ENCODE results near the gene ROBO2. TPM values are rescaled to one million over a fixed set of nuclear protein-coding genes. Genes with fewer than 3 reads are reported as not detected.

ROBO2 gene
- total RNA-seq, 1 donor from 2014 or later, result 2.9 TPM

- Histone ChIP-seq H3K4me3 (no peak overlapping the region), H3K27me3 (no peaks in the 10 kb centered on the region), H3K36me3 (no peaks in the 10 kb centered on the region), H3K9me3 (no peaks in the 10 kb centered on the region), H3K27ac (no peak overlapping the region), H3K4me1 (no peaks in the 10 kb centered on the region)
- intact Hi-C loops (cut with DNase I), result no loop called here
- DNase-seq (ENCODE audit: low spot score in 2 of 2), result no peak
- TF ChIP-seq, protein P1, sequence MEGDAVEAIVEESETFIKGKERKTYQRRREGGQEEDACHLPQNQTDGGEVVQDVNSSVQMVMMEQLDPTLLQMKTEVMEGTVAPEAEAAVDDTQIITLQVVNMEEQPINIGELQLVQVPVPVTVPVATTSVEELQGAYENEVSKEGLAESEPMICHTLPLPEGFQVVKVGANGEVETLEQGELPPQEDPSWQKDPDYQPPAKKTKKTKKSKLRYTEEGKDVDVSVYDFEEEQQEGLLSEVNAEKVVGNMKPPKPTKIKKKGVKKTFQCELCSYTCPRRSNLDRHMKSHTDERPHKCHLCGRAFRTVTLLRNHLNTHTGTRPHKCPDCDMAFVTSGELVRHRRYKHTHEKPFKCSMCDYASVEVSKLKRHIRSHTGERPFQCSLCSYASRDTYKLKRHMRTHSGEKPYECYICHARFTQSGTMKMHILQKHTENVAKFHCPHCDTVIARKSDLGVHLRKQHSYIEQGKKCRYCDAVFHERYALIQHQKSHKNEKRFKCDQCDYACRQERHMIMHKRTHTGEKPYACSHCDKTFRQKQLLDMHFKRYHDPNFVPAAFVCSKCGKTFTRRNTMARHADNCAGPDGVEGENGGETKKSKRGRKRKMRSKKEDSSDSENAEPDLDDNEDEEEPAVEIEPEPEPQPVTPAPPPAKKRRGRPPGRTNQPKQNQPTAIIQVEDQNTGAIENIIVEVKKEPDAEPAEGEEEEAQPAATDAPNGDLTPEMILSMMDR (IDR thresholded peaks at IDR 0.05), result no peak
These were observed 323.0 kb downstream of the ROBO2 start for GRCh38 chr3:77362936-77363335.

DNA sequence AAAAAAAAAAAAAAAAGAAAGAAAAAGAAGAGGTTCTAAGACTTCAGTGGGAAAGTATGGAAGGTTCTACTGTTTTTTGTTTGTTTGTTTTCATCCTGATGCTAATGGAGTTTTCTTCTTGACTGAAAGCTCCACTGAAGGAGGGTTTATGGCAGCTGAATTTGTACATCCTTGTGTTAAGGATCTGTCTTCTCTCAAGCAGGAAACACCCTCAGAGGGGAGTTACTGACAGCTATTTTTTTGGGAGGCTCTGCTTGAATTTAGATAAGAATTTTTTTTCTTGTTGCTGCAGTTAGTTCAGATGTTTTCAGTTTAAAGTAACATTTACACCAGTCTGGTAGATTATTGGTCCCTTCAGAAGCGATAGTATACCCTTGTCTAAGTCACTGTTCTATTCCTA, 325.3 kb downstream of the ROBO2 start:
- no peak overlapping the region for H3K4me3 ChIP-seq
- no peaks in the 10 kb centered on the region for H3K27me3 ChIP-seq
- DNase-seq (ENCODE audit: low spot score in 2 of 2), result no peak
- no peaks in the 10 kb centered on the region for H3K36me3 ChIP-seq
- intact Hi-C loops (cut with DNase I), result no loop called here
- no peaks in the 10 kb centered on the region for H3K9me3 ChIP-seq
- no peaks in the 10 kb centered on the region for H3K4me1 ChIP-seq
- TF ChIP-seq, protein P1 (IDR thresholded peaks at IDR 0.05), result no peak
- H3K27ac ChIP-seq, result no peak overlapping the region

DNA sequence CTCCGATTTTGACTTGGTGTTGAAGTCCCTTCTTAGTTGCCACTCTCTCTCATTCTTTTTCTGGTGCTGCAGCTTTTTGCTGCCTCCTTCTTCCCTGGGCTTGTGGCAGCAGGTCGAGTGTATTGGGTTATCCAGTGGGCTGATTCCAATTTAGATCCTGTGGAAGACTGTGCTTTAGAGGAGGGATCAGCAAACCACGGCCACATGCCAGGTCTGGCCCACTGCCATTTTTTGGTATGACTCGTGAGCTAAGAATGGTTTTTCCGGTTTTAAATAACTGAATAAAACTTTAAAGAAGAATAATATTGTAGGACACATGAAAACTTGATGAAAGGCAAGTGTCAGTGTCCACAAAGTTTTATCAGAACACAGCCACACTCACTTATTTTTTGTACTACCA, 330.5 kb downstream of the ROBO2 start:
- TF ChIP-seq, protein P1 (IDR thresholded peaks at IDR 0.05), result no peak
- Histone ChIP-seq H3K4me3 (no peak overlapping the region), H3K36me3 (no peaks in the 10 kb centered on the region), H3K27ac (peak overlapping the region in 1 of 2 donors; percentile 18), H3K9me3 (no peaks in the 10 kb centered on the region), H3K27me3 (no peaks in the 10 kb centered on the region), H3K4me1 (peaks cover 0 to 2% of the 10 kb centered on the region in 2 donors)
- DNase-seq (ENCODE audit: low spot score in 2 of 2), result peak in 1 of 2 donors; percentile 72
- intact Hi-C loops (cut with DNase I), result loop anchor here (10.0 kb wide), 1 partner anchor 164 kb away; no protein-coding TSS in a partner anchor

- Histone ChIP-seq H3K9me3 (no peaks in the 10 kb centered on the region), H3K4me1 (peaks cover 0 to 2% of the 10 kb centered on the region in 2 donors), H3K27ac (no peak overlapping the region), H3K4me3 (no peak overlapping the region), H3K27me3 (no peaks in the 10 kb centered on the region), H3K36me3 (no peaks in the 10 kb centered on the region)
- TF ChIP-seq, protein P1 (IDR thresholded peaks at IDR 0.05), result no peak
- no peak for DNase-seq (ENCODE audit: low spot score in 2 of 2)
- intact Hi-C loops (cut with DNase I), result loop anchor here (10.0 kb wide), 1 partner anchor 163 kb away; no protein-coding TSS in a partner anchor
These were observed 332.1 kb downstream of the ROBO2 start for GRCh38 chr3:77372018-77372417.

DNA sequence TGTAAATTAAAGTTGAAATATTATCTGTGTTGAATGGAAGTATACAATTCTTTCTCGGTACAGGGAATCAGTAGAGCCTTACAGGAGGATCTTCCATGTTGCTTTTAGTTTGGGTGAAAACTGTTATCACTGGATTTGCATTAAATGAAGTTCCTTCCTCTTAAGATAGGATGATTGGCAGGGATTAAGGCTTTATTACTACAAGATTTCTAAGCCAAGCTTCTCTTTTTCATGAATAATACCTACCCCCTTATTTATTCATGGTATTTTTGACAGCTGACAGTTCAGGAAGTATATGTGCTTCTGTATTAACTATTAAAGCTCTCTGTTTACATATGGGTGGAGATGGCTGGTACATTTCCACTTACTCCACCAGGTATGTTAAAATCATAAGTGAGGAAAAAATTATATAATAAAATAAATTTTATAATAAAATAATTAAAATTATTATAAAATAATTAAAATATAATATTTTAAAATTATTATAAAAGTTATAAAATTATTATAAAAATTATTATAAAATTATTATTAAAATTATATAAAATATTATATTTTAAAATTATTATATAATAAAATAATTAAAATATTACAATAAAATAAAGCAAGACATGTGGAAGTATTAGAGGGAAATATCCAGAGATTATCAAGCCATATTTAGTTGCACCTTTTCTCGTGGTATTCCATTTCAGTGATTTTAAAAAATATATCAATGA, 332.9 kb downstream of the ROBO2 start:
- Histone ChIP-seq H3K27ac (no peak overlapping the region), H3K27me3 (no peaks in the 10 kb centered on the region), H3K4me3 (no peak overlapping the region), H3K36me3 (no peaks in the 10 kb centered on the region), H3K4me1 (peaks cover 0 to 2% of the 10 kb centered on the region in 2 donors), H3K9me3 (no peaks in the 10 kb centered on the region)
- no peak for DNase-seq (ENCODE audit: low spot score in 2 of 2)
- intact Hi-C loops (cut with DNase I), result loop anchor here (10.0 kb wide), 1 partner anchor 162 kb away; no protein-coding TSS in a partner anchor
- TF ChIP-seq, protein P1 (IDR thresholded peaks at IDR 0.05), result no peak

All from ascending aorta (tissue), 2 donors.